ENCODE results near the gene SULT1A2.
"Not testable (repeated sequence)": the region's sequence is repeated elsewhere in the genome, so short reads cannot be mapped to it uniquely, and the experiment has no call there.

SULT1A2 gene

DNA sequence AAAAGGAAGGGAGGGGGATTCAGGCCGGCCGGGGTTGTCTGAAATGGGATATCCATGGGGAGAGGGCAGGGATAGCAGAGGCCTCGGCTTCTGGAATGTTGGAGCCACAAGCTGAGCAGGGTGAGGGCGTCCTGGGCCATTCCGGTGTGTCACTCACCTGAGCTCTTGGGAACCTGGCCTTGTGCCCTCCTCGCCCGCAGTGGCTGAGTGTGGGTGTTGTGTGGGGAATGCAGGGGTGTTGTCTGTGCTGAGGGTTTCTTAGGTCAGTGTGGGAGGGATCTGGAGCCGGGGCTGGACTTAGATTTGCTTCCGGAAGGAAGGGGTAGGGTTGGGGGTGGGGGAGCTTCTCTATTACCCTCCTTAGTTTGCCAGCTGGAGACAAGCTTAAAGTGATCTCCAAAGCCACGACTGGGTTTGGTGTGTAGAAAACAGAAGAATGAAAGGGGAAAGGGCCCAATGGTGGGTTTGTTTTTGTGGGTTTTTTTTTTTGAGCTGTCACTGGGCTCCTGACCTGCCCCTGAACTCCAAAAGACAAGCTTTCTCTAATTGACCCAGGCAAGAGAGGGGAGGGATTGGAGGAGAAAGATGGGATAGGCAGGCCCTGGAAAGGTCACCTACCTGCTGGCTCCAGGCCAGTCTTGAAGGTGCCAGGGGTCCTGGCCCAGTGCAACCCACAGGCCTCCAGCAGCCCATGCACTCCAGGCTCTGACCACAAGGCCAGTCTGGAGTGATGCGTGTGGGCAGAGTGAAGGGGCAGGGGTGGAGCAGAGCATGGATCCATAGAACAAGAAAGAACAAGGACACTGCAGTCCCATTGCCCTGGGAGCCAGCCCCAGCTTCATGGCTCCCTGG is at the start of gene SULT1A2:
TSS of gene SULT1A2 (minus strand) at position 211 of the 852 bp plus-strand sequence. CDS start 1,120 bp downstream, outside the sequence.
- DNase-seq (ENCODE audit: low read depth in 2 of 2), result no peak

DNA sequence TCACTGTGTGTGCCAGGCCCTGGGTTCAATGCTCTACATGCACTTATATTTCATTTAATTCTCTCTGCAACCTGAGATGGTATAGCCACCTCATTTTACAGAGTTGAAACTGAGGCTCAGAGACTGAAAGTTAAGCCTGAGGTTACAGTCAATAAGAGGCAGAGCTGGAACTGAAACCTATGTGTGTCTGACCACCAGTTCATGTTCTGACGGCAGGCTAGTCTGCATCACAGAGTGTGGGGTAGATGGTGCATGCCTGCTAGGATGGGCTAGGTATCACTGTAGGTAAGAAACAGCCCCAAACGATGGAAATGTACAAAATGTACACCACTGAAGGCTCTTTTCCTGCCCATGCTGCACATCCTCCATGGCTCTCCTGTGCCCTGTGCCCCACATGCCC is 43.1 kb upstream of the SULT1A2 start:
- DNase-seq (ENCODE audit: low read depth in 2 of 2), result not testable (repeated sequence)

DNA sequence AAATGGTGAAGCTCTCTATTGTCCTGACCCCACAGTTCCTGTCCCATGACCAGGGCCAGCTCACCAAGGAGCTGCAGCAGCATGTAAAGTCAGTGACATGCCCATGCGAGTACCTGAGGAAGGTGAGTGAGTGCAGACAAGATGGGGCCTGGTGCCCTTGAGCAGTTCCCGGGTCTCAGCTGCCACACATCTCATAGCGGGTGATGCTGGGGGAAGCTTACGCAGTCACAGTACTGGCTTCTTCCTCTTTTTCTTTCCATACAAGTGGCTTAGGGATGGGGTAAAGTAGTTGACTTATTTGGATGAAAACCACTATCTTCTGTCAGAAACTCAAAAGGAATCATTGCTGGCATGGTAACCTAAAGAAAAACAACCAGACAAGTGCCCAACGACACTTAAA is 41.5 kb upstream of the SULT1A2 start:
- DNase-seq (ENCODE audit: low read depth in 2 of 2), result not testable (repeated sequence)

DNA sequence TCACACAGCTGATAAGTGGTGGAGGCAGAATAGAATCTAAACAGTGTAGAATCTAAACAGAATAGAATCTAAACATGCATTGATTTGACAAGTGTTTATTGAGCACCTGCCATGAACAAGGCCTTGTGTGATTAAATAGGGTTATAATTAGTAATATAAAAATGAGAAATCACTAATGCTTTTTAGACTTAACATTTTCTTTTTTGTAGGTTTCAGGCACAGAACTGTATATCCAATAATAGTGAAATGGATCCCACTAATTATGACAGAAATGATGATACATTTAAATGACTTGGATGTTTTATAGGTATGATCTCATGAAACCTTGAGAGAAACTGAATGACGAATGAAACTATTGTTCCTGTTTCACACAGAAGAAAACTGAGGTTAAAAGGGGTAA is 40.9 kb upstream of the SULT1A2 start, which contains the start of gene NPIPB8:
TSS of gene NPIPB8 (plus strand) at position 301 of the 400 bp plus-strand sequence. CDS start 296 bp downstream, outside the sequence.
- DNase-seq (ENCODE audit: low read depth in 2 of 2), result not testable (repeated sequence)

DNA sequence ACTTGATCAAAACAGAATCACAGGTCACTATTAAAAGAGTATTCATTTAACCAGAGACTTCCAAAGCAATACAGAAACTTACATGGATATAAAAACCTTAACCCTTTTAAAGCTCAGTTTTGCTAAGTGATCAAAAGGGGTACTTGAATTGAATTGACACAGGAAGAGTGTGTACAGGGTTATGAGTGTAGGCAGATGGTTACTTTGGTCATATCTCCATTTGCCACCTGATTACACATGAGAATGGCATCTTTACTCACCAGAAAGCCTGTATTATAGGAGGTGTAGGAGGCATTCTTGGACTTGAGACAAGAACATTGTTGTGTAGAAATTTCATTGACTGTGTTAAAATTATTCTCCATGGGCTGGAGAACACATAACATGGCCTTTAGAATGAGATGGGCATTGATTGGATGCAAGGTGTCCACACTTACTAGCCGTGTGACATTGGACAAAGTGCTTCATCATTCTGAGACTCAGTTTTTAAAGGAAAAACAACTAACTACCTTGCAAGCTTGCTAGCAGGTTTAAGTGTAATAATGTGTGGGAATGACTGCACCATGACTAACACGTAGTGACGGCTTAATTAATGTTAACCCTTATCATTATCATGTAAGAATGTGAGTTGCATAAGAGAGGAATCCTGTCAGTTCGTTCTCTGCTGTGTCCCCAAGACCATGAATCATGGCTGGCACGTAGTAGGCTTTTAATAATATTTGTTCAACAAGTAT is 39.4 kb upstream of the SULT1A2 start:
- DNase-seq (ENCODE audit: low read depth in 2 of 2), result not testable (repeated sequence)

DNA sequence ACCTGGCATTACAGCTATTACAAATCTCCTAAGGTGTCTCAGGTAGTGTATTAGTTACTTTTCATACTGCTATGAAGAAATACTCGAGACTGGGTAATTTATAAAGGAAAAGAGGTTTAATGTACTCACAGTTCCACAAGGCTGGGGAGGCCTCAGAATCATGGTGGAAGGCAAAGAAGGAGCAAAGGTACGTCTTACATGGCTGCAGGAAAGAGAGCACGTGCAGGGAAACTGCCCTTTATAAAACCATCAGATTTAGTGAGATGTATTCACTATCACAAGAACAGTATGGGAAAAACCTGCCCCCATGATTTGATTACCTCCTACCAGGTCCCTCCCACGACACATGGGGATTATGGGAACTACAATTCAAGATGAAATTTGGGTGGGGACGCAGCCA is 34.1 kb upstream of the SULT1A2 start:
- DNase-seq (ENCODE audit: low read depth in 2 of 2), result not testable (repeated sequence)

DNA sequence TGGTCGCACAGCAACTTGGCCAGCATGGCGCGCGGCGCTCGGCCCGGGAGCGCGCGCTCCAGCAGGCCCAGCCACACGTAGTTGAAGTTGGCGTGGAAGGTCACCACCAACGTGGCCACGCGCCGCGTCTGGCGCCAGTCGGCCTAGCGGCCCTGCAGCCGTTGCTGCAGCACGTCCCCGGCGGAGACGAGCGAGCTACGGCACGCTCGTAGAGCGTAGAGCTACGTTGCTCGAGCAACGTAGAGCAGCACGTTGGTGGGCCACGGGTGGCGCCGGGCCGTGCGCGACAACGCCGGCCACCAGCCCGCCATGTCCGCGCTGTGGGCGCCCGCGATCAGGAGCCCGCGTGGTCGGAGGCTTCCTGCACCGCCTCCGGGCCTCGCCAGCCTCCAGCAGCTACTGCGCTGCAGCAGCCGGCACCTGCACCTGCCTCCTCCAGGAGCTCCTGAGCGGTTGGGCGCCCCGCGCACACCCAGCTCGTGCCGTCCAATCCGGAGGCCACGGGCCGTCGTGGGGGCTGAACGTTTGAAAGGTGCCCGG is 26.4 kb upstream of the SULT1A2 start:
- peak; percentile 20 to 36 for DNase-seq (ENCODE audit: low read depth in 2 of 2)

DNA sequence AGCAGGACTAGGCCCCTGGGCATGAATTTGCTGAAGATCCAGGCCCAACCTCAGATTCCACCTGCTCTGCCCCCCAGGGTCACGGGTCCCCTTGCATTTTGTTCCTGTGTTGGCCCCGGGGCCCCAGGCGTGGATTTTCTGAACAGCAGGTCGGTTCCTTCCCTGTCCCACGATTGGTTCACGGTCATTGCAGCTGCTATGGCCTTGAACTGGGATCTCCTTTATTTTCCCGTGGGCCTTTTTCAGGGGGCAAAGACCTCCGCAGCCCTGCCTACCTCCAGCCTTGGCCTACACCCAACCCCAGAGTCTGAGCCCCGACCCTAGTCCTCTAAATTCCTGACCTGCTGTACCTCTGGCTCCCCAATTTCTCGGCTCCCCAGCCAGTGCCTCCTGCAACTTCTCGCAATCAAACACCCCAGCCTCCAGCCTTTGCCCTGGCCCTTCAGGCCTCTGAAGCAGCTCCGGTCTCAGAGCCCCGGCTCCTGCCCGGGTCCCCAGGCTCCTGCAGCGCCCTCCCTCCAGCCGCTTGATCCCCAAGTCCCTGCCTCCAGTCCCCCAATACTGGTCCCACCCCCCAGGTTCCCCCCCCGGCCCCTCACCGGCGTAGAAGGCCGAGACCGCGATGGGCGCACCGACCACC is 25.8 kb upstream of the SULT1A2 start:
- DNase-seq (ENCODE audit: low read depth in 2 of 2), result not testable (repeated sequence)

DNA sequence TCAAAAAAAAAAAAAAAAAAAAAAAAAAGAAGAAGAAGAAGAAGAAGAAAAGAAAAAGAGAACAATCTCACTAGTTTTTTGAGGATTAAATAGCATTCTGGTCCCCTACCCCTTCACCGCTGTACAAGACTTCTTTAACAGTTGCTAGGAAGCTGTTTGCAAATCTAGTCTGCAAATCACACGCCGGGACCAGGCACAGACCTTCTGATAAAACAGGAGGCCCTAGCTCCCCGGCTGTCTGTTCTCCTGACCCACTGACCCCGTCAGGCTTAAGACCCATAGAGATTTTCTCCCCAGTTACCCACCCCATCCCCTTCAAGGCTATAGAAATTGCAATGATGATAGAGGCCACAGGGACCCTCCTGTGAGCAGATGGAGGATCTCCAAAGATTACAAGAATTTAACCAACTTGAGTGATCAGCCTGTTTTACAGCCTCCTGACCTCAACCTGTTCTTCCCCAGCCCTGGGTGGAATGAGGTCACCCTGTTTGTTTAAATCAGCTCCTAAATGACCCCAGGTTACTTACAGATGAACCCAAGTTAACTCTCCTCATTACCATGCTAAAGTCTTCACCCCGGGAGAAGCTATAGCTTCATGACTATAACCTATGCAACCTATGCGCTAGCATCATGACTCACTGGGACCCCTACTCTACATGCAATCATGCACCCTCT is 24.8 kb upstream of the SULT1A2 start:
- no peak for DNase-seq (ENCODE audit: low read depth in 2 of 2)

DNA sequence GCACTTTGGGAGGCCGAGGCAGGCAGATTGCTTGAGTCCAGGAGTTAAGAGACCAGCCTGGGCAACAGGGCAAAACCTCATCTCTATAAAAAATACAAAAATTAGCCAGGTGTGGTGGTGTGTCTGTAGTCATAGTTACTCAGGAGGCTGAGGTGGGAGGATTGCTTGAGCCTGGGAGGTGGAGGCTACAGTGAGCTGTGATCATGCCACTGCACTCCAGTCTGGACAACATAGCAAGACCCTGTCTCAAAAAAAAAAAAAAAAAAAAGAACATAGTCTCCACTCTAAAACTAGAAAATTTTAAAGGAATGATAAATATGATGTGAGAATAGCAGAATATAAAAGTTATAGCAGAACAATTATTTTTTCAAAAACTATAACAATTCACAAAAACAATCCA is 23.5 kb upstream of the SULT1A2 start:
- DNase-seq (ENCODE audit: low read depth in 2 of 2), result not testable (repeated sequence)

DNA sequence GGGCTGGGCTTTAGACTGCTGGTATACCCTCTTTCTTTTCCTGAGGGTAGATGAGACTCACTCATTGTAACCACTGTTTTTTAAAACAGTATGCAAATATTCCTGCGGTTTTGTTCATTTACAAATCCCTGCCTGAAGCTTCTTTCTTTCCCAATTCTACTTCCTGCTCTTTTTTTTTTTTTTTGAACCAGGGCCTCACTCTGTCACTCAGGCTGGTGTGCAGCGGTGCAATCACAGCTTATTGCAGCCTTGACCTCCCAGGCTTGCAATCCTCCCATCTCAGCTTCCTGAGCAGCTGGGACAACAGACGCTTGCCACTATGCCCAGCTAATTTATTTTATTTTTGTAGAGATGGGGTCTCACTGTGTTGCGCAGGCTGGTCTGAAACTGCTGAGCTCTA is 21.0 kb upstream of the SULT1A2 start:
- no peak for DNase-seq (ENCODE audit: low read depth in 2 of 2)

DNA sequence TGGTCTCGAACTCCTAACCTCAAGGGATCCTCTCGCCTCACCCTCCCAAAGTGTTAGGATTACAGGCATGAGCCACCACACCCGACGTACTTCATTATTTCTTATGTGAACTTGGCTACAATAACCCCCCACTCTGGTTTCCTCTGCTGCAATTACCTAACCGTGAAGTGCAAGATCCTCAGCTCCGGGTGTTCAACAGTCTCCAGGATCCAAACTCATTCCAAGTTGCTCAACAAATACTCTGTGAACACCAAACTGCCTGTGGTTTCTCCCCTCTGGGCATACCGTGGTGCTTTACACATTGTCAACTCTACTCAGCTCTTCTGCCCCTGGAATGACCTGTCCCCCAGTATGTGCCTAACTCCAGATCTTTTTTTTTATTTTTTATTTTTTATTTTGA is 19.8 kb upstream of the SULT1A2 start:
- no peak for DNase-seq (ENCODE audit: low read depth in 2 of 2)

DNA sequence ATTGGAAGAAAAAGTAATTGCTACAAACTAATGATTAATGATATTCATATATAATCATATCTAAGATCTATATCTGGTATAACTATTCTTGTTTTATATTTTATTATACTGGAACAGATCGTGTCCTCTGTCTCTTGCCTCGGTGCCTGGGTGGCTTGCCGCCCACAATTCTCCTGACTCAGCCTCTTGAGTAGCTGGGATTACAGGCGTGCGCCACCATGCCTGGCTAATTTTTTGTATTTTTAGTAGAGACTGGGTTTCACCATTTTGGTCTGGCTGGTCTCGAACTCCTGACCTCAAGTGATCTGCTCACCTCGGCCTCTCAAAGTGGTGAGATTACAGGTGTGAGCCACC is 19.4 kb upstream of the SULT1A2 start:
- not testable (repeated sequence) for DNase-seq (ENCODE audit: low read depth in 2 of 2)

DNA sequence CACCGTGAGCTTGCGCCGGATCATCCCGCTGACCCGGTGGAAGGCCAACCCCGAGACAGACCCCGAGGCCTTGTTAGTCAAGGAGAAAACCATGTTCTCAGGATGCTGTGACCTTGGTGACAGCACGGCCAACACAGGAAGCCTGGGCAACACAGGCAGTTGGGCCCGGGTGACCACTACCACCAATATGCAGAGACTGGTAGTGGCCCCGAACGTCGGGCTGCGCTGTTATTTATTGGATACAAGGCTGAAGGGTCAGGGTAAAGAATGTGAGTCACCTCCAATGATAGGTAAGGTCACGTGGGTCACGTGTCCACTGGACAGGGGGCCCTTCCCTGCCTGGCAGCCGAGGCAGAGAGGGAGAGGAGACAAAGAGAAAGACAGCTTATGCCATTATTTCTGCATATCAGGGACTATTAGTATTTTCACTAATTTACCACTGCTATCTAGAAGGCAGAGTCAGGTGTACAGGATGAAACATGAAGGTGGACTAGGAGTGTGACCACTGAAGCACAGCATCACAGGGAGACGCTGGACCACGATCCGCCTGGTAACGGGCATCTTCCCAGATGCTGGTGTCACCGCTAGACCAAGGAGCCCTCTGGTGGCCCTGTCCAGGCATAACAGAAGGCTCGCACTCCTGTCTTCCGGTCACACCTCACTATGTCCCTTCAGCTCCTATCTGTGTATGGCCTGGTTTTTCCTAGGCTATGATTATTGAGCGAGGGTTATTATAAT is 18.8 kb upstream of the SULT1A2 start:
- not testable (repeated sequence) for DNase-seq (ENCODE audit: low read depth in 2 of 2)

DNA sequence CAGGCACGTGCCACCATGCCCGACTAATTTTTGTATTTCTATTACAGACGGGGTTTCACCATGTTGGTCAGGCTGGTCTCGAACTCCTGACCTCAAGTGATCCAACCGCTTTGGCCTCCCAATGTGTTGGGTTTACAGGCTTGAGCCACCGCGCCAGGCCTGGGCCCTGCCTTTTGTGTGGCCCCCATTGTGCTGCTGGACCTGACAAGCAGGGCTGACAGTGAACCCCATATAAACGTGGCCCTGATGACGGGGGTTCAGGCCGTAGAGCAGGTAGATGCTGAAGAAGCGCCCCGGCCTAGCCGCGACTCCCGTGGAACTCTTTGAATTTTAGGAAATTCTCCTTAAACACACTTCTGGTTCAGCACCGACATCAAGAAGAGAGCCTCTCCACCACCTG is 17.7 kb upstream of the SULT1A2 start:
- DNase-seq (ENCODE audit: low read depth in 2 of 2), result not testable (repeated sequence)

DNA sequence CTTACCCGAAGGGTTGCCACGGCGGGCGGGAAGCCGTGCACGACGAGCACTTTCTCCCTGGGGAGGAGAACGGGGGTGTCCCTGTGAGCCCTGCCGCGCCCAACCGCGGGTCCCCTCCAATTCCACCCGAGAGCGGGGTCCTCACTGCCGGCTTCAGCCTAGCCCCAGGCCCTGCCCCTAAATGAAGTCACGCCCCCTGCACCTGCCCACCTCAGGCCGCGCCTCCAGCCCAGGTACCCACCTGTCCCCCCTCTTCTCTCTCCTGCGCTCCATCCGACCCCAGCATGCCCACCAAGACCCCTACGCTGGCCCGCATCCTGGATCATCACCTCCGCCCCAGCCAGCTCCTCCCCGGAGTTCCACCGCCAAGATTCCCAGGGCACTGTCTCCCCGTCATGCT is 17.1 kb upstream of the SULT1A2 start:
- DNase-seq (ENCODE audit: low read depth in 2 of 2), result not testable (repeated sequence)

DNA sequence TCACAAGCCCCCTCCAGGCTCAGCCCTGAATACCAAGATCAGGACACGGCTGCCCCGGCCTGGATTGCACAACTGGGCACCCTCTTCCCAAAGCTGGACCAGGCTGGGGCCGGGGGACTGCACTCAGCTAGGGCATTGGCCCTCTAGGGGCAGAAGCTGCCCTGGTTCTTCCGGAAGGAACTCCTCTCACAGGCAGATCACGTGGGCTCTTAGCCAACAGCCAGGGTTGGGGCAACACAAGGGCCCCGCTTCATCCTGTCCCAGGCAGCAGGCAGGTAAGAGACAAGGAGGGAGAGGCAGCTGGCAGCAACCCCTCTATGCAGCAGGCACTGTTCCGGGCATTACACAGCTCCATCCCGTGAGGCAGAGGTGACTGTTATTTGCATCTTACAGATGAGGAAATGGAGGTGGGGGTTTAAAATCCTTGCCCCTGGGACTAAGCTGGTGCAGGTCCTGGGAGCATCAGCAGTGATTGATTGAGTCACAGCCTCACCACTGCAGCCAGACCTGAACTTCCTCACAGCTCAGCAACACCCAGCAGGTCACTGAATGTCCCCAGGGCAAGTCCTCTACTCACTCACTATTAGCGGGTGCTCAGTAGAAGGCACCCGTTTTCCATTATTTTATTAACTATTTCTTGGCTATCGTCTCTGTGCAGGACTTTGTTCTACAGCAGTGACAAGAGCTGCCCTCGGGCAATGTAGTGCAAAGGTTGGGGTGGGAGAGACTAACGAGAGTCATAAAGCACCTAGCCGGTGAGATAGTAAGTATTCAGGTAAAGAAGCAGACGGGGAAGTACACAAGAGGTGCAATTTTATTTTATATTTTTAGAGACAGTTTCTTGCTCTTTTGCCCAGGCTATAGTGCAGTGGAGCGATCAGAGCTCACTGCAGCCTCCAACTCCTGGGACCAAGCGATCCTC is 15.8 kb upstream of the SULT1A2 start:
- not testable (repeated sequence) for DNase-seq (ENCODE audit: low read depth in 2 of 2)

DNA sequence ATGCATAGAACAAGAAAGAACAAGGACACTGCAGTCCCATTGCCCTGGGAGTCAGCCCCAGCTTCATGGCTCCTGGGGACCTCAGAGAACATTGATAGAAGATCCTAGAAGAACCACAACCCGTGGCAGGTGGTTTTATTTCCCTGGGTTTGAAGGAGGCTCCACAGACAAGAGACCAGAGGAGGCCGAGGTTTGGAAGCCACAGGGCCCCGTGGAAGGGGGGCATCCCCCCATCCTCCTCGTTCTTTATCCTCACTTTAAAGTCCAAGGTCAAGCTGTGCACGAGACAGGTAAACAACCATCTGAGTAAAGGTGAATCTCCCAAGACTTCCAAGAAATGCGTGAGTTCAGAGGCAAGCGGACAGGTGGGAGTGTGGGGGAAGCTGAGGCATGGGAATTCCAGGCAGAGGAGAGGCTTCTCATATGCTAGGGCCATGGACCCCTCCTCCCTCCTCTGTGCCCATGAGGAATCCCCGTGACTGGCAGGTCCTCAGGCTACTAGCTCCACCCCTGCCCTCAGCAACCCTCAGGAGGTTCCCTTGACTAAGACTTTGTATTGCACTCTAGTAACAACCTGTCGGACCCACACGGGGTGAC is 13.8 kb upstream of the SULT1A2 start:
- DNase-seq (ENCODE audit: low read depth in 2 of 2), result no peak
